Measurements from ENCODE around the gene TOR2A.

TOR2A gene

DNA sequence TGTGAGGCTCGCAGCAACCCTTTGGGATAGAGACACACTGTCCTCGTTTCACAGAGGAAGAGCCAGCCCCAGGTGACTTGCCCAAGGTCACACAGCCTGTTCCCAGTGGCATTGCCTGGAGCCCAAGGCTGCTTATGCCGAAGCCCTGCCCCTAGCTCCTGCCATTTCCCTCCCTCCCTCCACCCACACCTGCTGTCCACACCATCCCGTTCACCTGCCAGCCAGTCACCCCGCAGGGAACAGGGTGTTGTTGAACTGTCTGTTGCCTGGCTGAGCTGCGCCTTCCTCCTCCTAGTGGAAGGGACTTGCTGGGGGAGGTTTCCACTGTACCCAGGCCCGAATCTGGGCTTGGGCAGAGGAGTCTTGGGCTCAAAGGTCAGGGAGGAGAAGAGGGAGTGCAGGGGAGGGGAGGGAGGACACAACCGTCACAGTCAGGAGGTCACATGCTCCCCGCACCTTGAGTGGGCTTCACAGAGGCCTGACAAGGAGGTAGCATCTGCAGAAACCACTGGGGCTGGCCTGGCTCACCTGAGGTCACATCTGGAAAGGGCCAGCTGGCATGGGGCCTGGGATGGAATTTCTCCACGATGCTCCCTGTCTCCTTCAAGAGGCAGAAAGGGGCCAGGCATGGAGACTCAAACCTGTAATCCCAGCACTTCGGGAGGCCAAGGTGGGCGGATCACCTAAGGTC lies 12.9 kb downstream of the TOR2A start:
- Histone ChIP-seq H3K36me3 (no peaks in the 10 kb centered on the region), H3K4me3 (ENCODE audit: low read depth in 1 of 2, low read length in 1 of 2) (no peak overlapping the region), H3K9me3 (no peaks in the 10 kb centered on the region), H3K27ac (no peak overlapping the region), H3K4me1 (ENCODE audit: control insufficient read depth in 1 of 2, insufficient read depth in 1 of 2, low read depth in 1 of 2, low read length in 1 of 2) (no peaks in the 10 kb centered on the region), H3K27me3 (peaks cover 18% of the 10 kb centered on the region)
- TF ChIP-seq, protein P1, sequence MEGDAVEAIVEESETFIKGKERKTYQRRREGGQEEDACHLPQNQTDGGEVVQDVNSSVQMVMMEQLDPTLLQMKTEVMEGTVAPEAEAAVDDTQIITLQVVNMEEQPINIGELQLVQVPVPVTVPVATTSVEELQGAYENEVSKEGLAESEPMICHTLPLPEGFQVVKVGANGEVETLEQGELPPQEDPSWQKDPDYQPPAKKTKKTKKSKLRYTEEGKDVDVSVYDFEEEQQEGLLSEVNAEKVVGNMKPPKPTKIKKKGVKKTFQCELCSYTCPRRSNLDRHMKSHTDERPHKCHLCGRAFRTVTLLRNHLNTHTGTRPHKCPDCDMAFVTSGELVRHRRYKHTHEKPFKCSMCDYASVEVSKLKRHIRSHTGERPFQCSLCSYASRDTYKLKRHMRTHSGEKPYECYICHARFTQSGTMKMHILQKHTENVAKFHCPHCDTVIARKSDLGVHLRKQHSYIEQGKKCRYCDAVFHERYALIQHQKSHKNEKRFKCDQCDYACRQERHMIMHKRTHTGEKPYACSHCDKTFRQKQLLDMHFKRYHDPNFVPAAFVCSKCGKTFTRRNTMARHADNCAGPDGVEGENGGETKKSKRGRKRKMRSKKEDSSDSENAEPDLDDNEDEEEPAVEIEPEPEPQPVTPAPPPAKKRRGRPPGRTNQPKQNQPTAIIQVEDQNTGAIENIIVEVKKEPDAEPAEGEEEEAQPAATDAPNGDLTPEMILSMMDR (IDR thresholded peaks at IDR 0.05): no peak

DNA sequence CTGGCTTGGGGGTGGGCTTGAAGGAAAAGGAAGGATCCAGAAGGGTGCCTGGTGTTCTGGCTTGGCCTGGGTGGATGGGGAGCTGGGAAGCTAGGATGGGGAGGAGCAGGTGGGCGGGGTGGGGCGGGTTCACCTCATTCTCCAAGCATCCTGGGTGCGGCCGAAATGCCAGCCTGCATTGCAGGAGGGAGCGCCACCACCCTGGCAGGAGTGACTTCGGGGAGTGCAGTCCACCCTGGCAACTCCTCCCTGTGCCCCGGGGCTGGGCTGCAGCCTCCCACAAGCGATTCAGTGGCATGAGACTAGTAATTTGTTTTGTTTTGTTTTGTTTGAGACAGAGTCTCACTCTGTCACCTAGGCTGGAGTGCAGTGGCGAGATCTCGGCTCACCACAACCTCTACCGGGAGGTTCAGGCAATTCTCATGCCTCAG lies 13.7 kb downstream of the TOR2A start:
- TF ChIP-seq, protein P1 (IDR thresholded peaks at IDR 0.05): no peak
- peaks cover under 1% of the 10 kb centered on the region in 2 experiments for H3K4me1 ChIP-seq (ENCODE audit: control insufficient read depth in 1 of 2, insufficient read depth in 1 of 2, low read depth in 1 of 2, low read length in 1 of 2)
- no peak overlapping the region for H3K27ac ChIP-seq
- no peak overlapping the region for H3K4me3 ChIP-seq (ENCODE audit: low read depth in 1 of 2, low read length in 1 of 2)
- H3K9me3 ChIP-seq: no peaks in the 10 kb centered on the region
- peaks cover 18% of the 10 kb centered on the region for H3K27me3 ChIP-seq
- H3K36me3 ChIP-seq: no peaks in the 10 kb centered on the region

DNA sequence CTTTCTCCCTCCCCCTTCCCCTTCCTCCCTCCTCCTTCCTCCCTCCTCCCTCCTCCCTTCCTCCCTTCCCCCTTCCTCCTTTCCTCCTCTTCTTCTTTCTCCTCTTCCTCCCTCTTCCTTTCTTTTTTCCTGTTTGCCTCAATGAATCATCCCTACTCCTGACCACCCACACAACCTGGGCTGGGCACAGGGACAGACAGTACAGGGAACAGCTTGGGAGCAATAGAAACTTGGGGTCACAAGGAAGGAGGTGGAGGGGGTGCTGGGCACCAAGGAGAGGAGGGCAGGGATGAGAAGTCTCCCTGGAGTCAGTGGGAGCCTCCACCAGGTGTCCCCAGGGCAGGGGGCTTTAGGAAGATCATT lies 14.2 kb downstream of the TOR2A start:
- Histone ChIP-seq H3K4me3 (ENCODE audit: low read depth in 1 of 2, low read length in 1 of 2) (no peak overlapping the region), H3K36me3 (no peaks in the 10 kb centered on the region), H3K4me1 (ENCODE audit: control insufficient read depth in 1 of 2, insufficient read depth in 1 of 2, low read depth in 1 of 2, low read length in 1 of 2) (peaks cover 5 to 6% of the 10 kb centered on the region in 2 experiments), H3K9me3 (no peaks in the 10 kb centered on the region), H3K27ac (no peak overlapping the region), H3K27me3 (peaks cover 18% of the 10 kb centered on the region)
- TF ChIP-seq, protein P1 (IDR thresholded peaks at IDR 0.05): no peak

DNA sequence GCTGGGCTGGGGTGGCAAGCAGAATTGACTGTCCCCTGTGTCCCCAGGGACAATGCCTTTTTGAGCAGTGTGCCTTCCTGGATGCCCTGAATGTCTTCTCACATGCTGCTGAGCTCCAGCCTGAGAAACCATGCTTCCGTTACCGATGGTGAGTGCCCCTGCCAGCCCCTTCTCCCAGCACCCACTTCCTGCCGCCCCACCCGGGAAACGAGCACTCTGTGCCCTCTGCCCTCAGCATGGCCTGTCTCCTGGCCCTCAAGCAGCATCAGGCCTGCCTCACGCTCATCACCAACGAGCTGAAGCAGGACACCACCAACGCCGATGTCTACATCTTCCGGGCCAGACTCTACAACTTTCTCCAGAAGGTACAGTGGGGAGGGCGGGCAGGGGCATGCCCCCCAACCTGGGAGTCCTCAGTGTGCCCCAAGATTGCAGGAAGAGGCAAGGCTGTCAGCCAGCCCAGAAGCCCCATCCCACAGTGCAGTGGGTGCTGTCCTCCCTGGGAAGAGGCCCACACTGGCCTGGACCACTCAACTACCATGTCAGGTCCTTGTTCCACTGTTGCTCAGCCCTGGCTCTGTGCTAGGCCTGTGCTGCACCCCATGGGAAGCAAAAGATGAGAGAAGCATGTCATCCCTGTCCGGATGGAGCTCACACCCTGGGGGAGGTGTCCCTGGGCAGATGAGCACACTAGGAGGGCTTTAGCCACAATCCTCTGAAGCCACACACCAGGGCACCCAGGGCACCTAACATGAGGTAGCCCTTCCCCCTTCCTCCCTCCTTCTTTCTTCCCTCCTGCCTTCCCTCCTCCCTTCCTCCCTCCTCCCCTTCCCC lies 14.8 kb downstream of the TOR2A start:
- no peak overlapping the region for H3K27ac ChIP-seq
- H3K4me3 ChIP-seq (ENCODE audit: low read depth in 1 of 2, low read length in 1 of 2): no peak overlapping the region
- peaks cover 5 to 6% of the 10 kb centered on the region in 2 experiments for H3K4me1 ChIP-seq (ENCODE audit: control insufficient read depth in 1 of 2, insufficient read depth in 1 of 2, low read depth in 1 of 2, low read length in 1 of 2)
- H3K27me3 ChIP-seq: peaks cover 18% of the 10 kb centered on the region
- H3K9me3 ChIP-seq: no peaks in the 10 kb centered on the region
- no peaks in the 10 kb centered on the region for H3K36me3 ChIP-seq
- TF ChIP-seq, protein P1 (IDR thresholded peaks at IDR 0.05): no peak

DNA sequence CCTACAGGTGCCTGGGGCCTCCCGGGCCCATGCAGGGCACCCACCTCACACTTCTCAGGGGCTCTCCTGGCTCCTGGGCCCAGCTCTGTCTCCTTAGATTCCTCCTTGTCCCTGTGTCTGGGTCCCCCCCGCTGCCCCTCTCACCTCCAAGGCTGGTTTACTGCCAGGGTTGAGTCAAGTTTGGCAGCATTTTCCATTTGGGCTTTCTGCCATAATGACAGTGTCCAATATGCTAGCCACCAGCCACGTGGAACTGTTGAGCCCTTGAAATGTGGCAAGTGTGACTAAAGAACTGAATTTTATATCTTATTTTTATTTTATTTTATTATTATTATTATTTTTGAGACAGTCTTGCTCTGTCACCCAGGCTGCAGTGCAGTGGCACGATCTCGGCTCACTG lies 17.3 kb downstream of the TOR2A start:
- Histone ChIP-seq H3K27ac (no peak overlapping the region), H3K4me3 (ENCODE audit: low read depth in 1 of 2, low read length in 1 of 2) (no peak overlapping the region), H3K27me3 (peaks cover 15% of the 10 kb centered on the region), H3K9me3 (no peaks in the 10 kb centered on the region), H3K36me3 (no peaks in the 10 kb centered on the region), H3K4me1 (ENCODE audit: control insufficient read depth in 1 of 2, insufficient read depth in 1 of 2, low read depth in 1 of 2, low read length in 1 of 2) (peaks cover 9 to 11% of the 10 kb centered on the region in 2 experiments)
- TF ChIP-seq, protein P1 (IDR thresholded peaks at IDR 0.05): no peak
